Left lung (tissue), 10 donors: ENCODE results near the gene CNTLN. TPM values are rescaled to one million over a fixed set of nuclear protein-coding genes. Genes with fewer than 3 reads are reported as not detected.
A peak's percentile ranks its signal among the peaks of the same experiment; 100 is the strongest.
"Not testable (repeated sequence)": the region's sequence is repeated elsewhere in the genome, so short reads cannot be mapped to it uniquely, and the experiment has no call there.

Experiments
- ATAC-seq: fragments of 200-7000 bp; cut with Tn5 transposase; one replicate; pipeline ENCODE4 v1.9.1; 2020; ENCODE audit warnings: moderate library complexity
- DNase-seq, 4 donors: peaks; one replicate each; pipeline ENCODE4 v3.0.0-alpha.2; 2013 to 2020
- H3K27ac ChIP-seq, 2 donors: fragments of 200-600 bp; sonication (generic) in 1 of 2; one replicate each; pipeline versions ENCODE4 v1.5.0 to v1.8.0; 2020 to 2021
- H3K27me3 ChIP-seq, 2 donors: fragments of 200-600 bp; sonication (generic) in 1 of 2; one replicate each; pipeline versions ENCODE4 v1.5.0 to v1.8.0; 2020 to 2021
- H3K36me3 ChIP-seq, 2 donors: fragments of 200-600 bp; sonication (generic) in 1 of 2; one replicate each; pipeline versions ENCODE4 v1.5.0 to v1.8.0; 2020 to 2021
- H3K4me1 ChIP-seq, 2 donors: fragments of 200-600 bp; one replicate each; pipeline ENCODE4 v1.8.0; 2021
- H3K4me3 ChIP-seq, 2 donors: fragments of 200-600 bp; sonication (generic) in 1 of 2; one replicate each; pipeline versions ENCODE4 v1.5.0 to v1.8.0; 2020 to 2021; ENCODE audit warnings: mild to moderate bottlenecking in 1 of 2
- H3K9me3 ChIP-seq, 2 donors: fragments of 200-600 bp; sonication (generic) in 1 of 2; one replicate each; pipeline versions ENCODE4 v1.5.0 to v1.8.0; 2020 to 2021
- CTCF ChIP-seq, 2 donors: fragments of 200-600 bp; sonication (generic) in 1 of 2; IDR thresholded peaks; one replicate each; pipeline versions ENCODE4 v1.5.0 to v1.8.0; 2021; ENCODE audit warnings: antibody characterized with exemption in 2 of 2
- intact Hi-C, 2 donors: fragments of 100-400 bp; cut with DNase I; formaldehyde crosslinking; loops; one replicate each; pipeline versions ENCODE4 v1.11.2 to v1.14.2; 2022
- polyA plus RNA-seq, 6 donors: library from polyadenylated mRNA; unstranded; fragments of 120-200 nt; gene quantifications; one replicate each; pipeline ENCODE4 v1.2.1, GENCODE V29; 2013; ENCODE audit not compliant: insufficient read length in 6 of 6
- total RNA-seq, 2 donors: library from RNA; stranded (reverse); fragmentation: NEBNext Ultra II Directional; extraction: Animal tissue kit (Norgen Biotek cat#: 25700); gene quantifications; one replicate each; pipeline ENCODE4 v1.2.1, GENCODE V29; 2021
- donor health status: DM: no; HTN: yes; CAD: no.
- donor health status: DM: no; HTN: no; CAD: no.

CNTLN gene
- total and polyA plus RNA-seq, 8 donors, result 5.2 to 25.2 (median 18.5) TPM

- no peaks in the 10 kb centered on the region for H3K27me3 ChIP-seq
- ATAC-seq (no peak), DNase-seq (no peak)
- no peaks in the 10 kb centered on the region for H3K4me1 ChIP-seq
- TF ChIP-seq CTCF (IDR thresholded peaks at IDR 0.05), result no peak
- H3K27ac ChIP-seq, result no peak overlapping the region
- intact Hi-C loops, result no loop called here
- peaks cover 0 to 32% of the 10 kb centered on the region in 2 donors for H3K9me3 ChIP-seq
- H3K4me3 ChIP-seq, result no peak overlapping the region
- H3K36me3 ChIP-seq, result no peaks in the 10 kb centered on the region
These were observed 302.0 kb downstream of the CNTLN start for GRCh38 chr9:17436854-17437253.

- Histone ChIP-seq H3K4me1 (no peaks in the 10 kb centered on the region), H3K27ac (no peak overlapping the region), H3K36me3 (no peaks in the 10 kb centered on the region), H3K4me3 (no peak overlapping the region), H3K9me3 (peaks cover 0 to 32% of the 10 kb centered on the region in 2 donors), H3K27me3 (no peaks in the 10 kb centered on the region)
- DNase-seq, result no peak
- ATAC-seq, result no peak
- no peak for TF ChIP-seq CTCF (IDR thresholded peaks at IDR 0.05)
- intact Hi-C loops, result no loop called here
These were observed 303.0 kb downstream of the CNTLN start for GRCh38 chr9:17437813-17438212.

- H3K36me3 ChIP-seq, DNase-seq, ATAC-seq: not testable (repeated sequence)
These were observed 310.3 kb downstream of the CNTLN start for GRCh38 chr9:17445126-17445525.

GRCh38 chr9:17453751-17454150 lies 318.9 kb downstream of the CNTLN start:
- intact Hi-C loops, result no loop called here
- no peak for ATAC-seq
- no peak for TF ChIP-seq CTCF (IDR thresholded peaks at IDR 0.05)

More at GRCh38 chr9:17445126-17445525, 310.3 kb downstream of the CNTLN start:
- H3K4me3 ChIP-seq, H3K27me3 ChIP-seq, H3K27ac ChIP-seq, intact Hi-C loops, H3K4me1 ChIP-seq: not testable (repeated sequence)
- H3K9me3 ChIP-seq, result peaks cover 0 to 16% of the 10 kb centered on the region in 2 donors

GRCh38 chr9:17462869-17463464 lies 328.1 kb downstream of the CNTLN start:
- H3K27me3 ChIP-seq, result no peaks in the 10 kb centered on the region
- intact Hi-C loops, result loop anchor here in 1 of 2 donors (10.0 kb wide), 1 partner anchor 348 kb away; no protein-coding TSS in a partner anchor
- H3K27ac ChIP-seq, result no peak overlapping the region
- H3K4me1 ChIP-seq, result no peaks in the 10 kb centered on the region
- DNase-seq, result peak in 2 of 4 donors; percentile 67 to 83
- peaks cover 0 to 13% of the 10 kb centered on the region in 2 donors for H3K36me3 ChIP-seq
- no peaks in the 10 kb centered on the region for H3K9me3 ChIP-seq
- TF ChIP-seq CTCF (IDR thresholded peaks at IDR 0.05), result peak; percentile 60 to 71
- peak; percentile 69 for ATAC-seq
- H3K4me3 ChIP-seq, result no peak overlapping the region

More at GRCh38 chr9:17453751-17454150, 318.9 kb downstream of the CNTLN start:
- Histone ChIP-seq H3K4me1 (no peaks in the 10 kb centered on the region), H3K4me3 (no peak overlapping the region), H3K36me3 (no peaks in the 10 kb centered on the region), H3K9me3 (no peaks in the 10 kb centered on the region), H3K27me3 (no peaks in the 10 kb centered on the region), H3K27ac (no peak overlapping the region)
- DNase-seq, result no peak
